A549 (cell line): ENCODE data around the gene JAG2. TPM values are rescaled to one million over a fixed set of nuclear protein-coding genes. Genes with fewer than 3 reads are reported as not detected.

ENCODE experiments used
- ATAC-seq, 2 experiments: fragments of 200-7000 bp in 1 of 2; fragments of >200 bp in 1 of 2; cut with Nextera tagmentation in 1 of 2; cut with Tn5 transposase in 1 of 2; 3 replicates each; pipeline versions ENCODE4 v1.8.0 to v1.9.1; 2018 to 2020; ENCODE audit warnings: mild to moderate bottlenecking in 1 of 2, moderate library complexity in 1 of 2
- CTCF ChIA-PET: fragments of 300-600 bp; sonication (Branson Sonifier 250); formaldehyde crosslinking; extraction: SDS; loops from one replicate; lab custom pipeline; 2021; ENCODE audit warnings: antibody characterized with exemption, inconsistent platforms; lab: Yijun Ruan, JAX
- POLR2A ChIA-PET: fragments of 350-600 bp; formaldehyde crosslinking; extraction: SDS; loops from one replicate; lab custom pipeline; 2021; ENCODE audit warnings: antibody characterized with exemption, inconsistent platforms; lab: Yijun Ruan, JAX
- DNase-seq, 2 experiments: peaks; one replicate each; pipeline versions ENCODE4 v3.0.0 to v3.0.0-alpha.2; 2011 to 2016; ENCODE audit warnings: low read depth in 1 of 2, low spot score in 1 of 2
- FAIRE-seq: peaks from 2 replicates; lab custom pipeline; 2011; peaks lifted over from hg19 to GRCh38; lab: Jason Lieb, UNC
- H3K27ac ChIP-seq, 2 experiments: fragments of >200 bp; sonication (Bioruptor Twin); formaldehyde crosslinking; 3 replicates each; pipeline ENCODE4 v1.5.1; 2016 to 2017
- H3K4me1 ChIP-seq: fragments of >200 bp; sonication (Bioruptor Twin); formaldehyde crosslinking; 3 replicates; pipeline ENCODE4 v1.6.1; 2016
- H3K4me2 ChIP-seq: fragments of >200 bp; sonication (Bioruptor Twin); formaldehyde crosslinking; 3 replicates; pipeline ENCODE4 v1.6.1; 2016
- H3K4me3 ChIP-seq: fragments of >200 bp; sonication (Bioruptor Twin); formaldehyde crosslinking; 3 replicates; pipeline ENCODE4 v1.5.1; 2016
- H3K9me3 ChIP-seq: fragments of >200 bp; sonication (Bioruptor Twin); formaldehyde crosslinking; 3 replicates; pipeline ENCODE4 v1.6.1; 2016
- CBX8 ChIP-seq: fragments of 200-600 bp; sonication (generic); IDR thresholded peaks from 2 replicates; pipeline ENCODE4 v1.6.1; 2016
- CEBPB ChIP-seq, 2 experiments: fragments of >200 bp in 1 of 2; sonication (Bioruptor Twin) in 1 of 2; formaldehyde crosslinking in 1 of 2; IDR thresholded peaks; 2 replicates each; pipeline ENCODE4 v1.6.1; 2012 to 2016
- CTCF ChIP-seq: fragments of >200 bp; sonication (Bioruptor Twin); formaldehyde crosslinking; IDR thresholded peaks from 3 replicates; pipeline ENCODE4 v1.5.1; 2016
- EHF ChIP-seq: fragments of 250-450 bp; sonication (Bioruptor Pico); IDR thresholded peaks from 2 replicates; pipeline ENCODE4 v1.5.0; 2020; ENCODE audit warnings: mild to moderate bottlenecking
- ESRRA ChIP-seq: fragments of 150-350 bp; IDR thresholded peaks from 2 replicates; pipeline ENCODE4 v1.6.1; 2014; ENCODE audit warnings: mild to moderate bottlenecking, low read length, borderline replicate concordance
- FOSL2 ChIP-seq, 2 experiments: fragments of 450-650 bp in 1 of 2; fragments of >200 bp in 1 of 2; sonication (Bioruptor Twin) in 1 of 2; formaldehyde crosslinking; IDR thresholded peaks; 2 replicates each; pipeline versions ENCODE4 v1.5.0 to v1.6.1; 2016 to 2020; ENCODE audit warnings: mild to moderate bottlenecking in 1 of 2, moderate library complexity in 1 of 2
- FOXS1 ChIP-seq: fragments of 250-450 bp; sonication (Bioruptor Pico); IDR thresholded peaks from 2 replicates; pipeline ENCODE4 v1.5.0; 2020; ENCODE audit warnings: mild to moderate bottlenecking, moderate library complexity
- JUNB ChIP-seq: fragments of >200 bp; sonication (Bioruptor Twin); formaldehyde crosslinking; IDR thresholded peaks from 2 replicates; pipeline ENCODE4 v1.6.1; 2016
- KDM1A ChIP-seq: fragments of 200-600 bp; sonication (generic); IDR thresholded peaks from 2 replicates; pipeline ENCODE4 v1.6.1; 2016; ENCODE audit warnings: low read depth, mild to moderate bottlenecking
- MYC ChIP-seq: IDR thresholded peaks from 2 replicates; pipeline ENCODE4 v1.6.1; 2012; ENCODE audit warnings: mild to moderate bottlenecking, inconsistent platforms, low read length, improper control_type of control experiment, borderline replicate concordance
- RAD21 ChIP-seq, 2 experiments: fragments of >200 bp in 1 of 2; sonication (Bioruptor Twin) in 1 of 2; formaldehyde crosslinking in 1 of 2; IDR thresholded peaks in 1 of 2; conservative IDR thresholded peaks in 1 of 2; 2 replicates in 1 of 2; 3 replicates in 1 of 2; pipeline ENCODE4 v1.6.1; 2012 to 2018; ENCODE audit warnings: inconsistent platforms in 1 of 2
- RCOR1 ChIP-seq: fragments of 150-350 bp; IDR thresholded peaks from 2 replicates; pipeline ENCODE4 v1.6.1; 2014; ENCODE audit warnings: antibody characterized with exemption, low read length, low read depth
- SMC3 ChIP-seq: fragments of >200 bp; sonication (Bioruptor Twin); formaldehyde crosslinking; IDR thresholded peaks from 3 replicates; pipeline ENCODE4 v1.6.1; 2018; ENCODE audit warnings: inconsistent platforms
- SREBF2 ChIP-seq: fragments of 450-650 bp; IDR thresholded peaks from 2 replicates; pipeline ENCODE4 v1.6.1; 2014; ENCODE audit warnings: mild to moderate bottlenecking, moderate library complexity
- TP53 ChIP-seq: fragments of 250-450 bp; sonication (Bioruptor Pico); IDR thresholded peaks from 2 replicates; pipeline ENCODE4 v1.5.0; 2021; ENCODE audit warnings: mild to moderate bottlenecking, moderate library complexity
- ZSCAN20 ChIP-seq: fragments of 250-450 bp; sonication (Bioruptor Pico); IDR thresholded peaks from 2 replicates; pipeline ENCODE4 v1.8.0; 2022; ENCODE audit warnings: mild to moderate bottlenecking, moderate library complexity
- WGBS: methylation state at CpG from one replicate; pipeline ENCODE4 v1.1.6; 2017; ENCODE audit errors: missing lambda C conversion rate; 5-methylcytosine and 5-hydroxymethylcytosine counted together
- polyA plus RNA-seq, 4 experiments: library from polyadenylated mRNA; depleted of rRNA in 3 of 4; stranded (reverse); fragments of >200 nt; fragmentation: RNase III in 1 of 4; extraction: RNeasy Plus Mini Kit Qiagen cat#74134 plus additional on column Dnase treatment in 1 of 4; gene quantifications; 2 replicates in 3 of 4; 3 replicates in 1 of 4; pipeline ENCODE4 v1.2.3, GENCODE V29; 2011 to 2017
- TF ChIP-seq, protein P1 (sequence below): IDR thresholded peaks from 2 replicates; pipeline ENCODE4 v1.6.1; 2012; ENCODE audit warnings: low read depth, borderline replicate concordance
- TF ChIP-seq, protein P2 (sequence below): fragments of >200 bp; sonication (Bioruptor Twin); formaldehyde crosslinking; IDR thresholded peaks from 2 replicates; pipeline ENCODE4 v1.6.1; 2016
- TF ChIP-seq, protein P3 (sequence below): IDR thresholded peaks from 2 replicates; pipeline ENCODE4 v1.6.1; 2012
- TF ChIP-seq, protein P4 (sequence below): fragments of 200-600 bp; sonication (generic); IDR thresholded peaks from 2 replicates; pipeline ENCODE4 v1.6.1; 2016; ENCODE audit warnings: antibody characterized with exemption, mild to moderate bottlenecking, moderate library complexity

JAG2 gene
- polyA plus RNA-seq, 2 of the 4 experiments (the other 2 are of a cell fraction): 5.9 to 20.4 TPM

DNA sequence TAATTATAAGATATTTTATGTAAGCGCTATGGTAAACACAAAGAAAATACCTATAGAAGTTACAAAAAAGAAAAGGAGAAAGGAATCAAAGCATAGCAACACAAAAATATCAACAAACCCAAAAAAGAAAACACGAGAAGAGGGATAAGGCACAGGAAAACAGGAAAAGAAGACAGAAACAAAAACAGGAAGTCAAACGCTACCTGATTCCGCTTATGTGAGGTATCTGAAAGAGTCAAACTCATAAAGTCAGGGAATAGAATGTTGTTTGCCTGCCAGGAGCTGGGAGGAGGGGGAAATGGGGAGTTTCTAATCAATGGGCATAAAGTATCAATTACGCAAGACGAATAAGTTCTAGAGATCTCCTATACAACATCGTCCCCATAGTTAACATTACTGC lies 63.4 kb downstream of the JAG2 start:
- CTCF ChIA-PET: interaction anchor here (0.7 to 2.1 kb wide), 4 partner anchors 10 to 24 kb away, joined by 3 to 10 read pairs (median 4); no protein-coding TSS in a partner anchor
- DNase-seq (no peak), FAIRE-seq (no peak), ATAC-seq (no peak)
- Histone ChIP-seq H3K4me2 (no peak overlapping the region), H3K4me3 (no peak overlapping the region), H3K4me1 (peaks cover 3% of the 10 kb centered on the region; the same call in 2 of the 3 replicates), H3K9me3 (peaks cover under 1% of the 10 kb centered on the region; the same call in 2 of the 3 replicates), H3K27ac (no peak overlapping the region)
- POLR2A ChIA-PET: no interaction called here
- TF ChIP-seq CEBPB (IDR thresholded peaks at IDR 0.05): 0 out of 4 replicates have a peak, but pooled peaks of 1 of the 2 experiments have one; percentile 16
- TF ChIP-seq, protein P1, sequence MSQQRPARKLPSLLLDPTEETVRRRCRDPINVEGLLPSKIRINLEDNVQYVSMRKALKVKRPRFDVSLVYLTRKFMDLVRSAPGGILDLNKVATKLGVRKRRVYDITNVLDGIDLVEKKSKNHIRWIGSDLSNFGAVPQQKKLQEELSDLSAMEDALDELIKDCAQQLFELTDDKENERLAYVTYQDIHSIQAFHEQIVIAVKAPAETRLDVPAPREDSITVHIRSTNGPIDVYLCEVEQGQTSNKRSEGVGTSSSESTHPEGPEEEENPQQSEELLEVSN: no peak
- WGBS: 72% methylated on average over 7 of the region's 7 CpGs

DNA sequence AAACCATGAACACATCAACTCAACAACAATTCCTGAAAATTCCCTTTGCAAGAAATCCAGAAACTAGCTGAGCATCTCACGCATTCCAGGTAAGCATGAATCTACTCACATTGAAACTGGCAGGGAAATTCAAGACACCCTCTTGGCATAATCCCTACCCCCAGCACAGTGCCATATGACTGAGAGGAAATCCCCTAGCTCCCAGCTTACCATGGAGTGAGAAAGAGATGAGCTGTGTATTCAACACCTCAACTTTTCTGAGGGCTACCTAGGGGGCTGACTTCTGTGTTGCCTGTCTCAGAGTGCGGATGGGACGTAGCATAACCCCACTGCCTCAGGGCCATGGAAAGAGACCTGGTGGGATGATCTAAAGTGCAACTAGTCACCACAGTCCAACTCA lies 65.7 kb downstream of the JAG2 start:
- Histone ChIP-seq H3K4me2 (no peak overlapping the region), H3K27ac (no peak overlapping the region), H3K4me3 (no peak overlapping the region)
- ATAC-seq: 0 out of 6 replicates have a peak, but pooled peaks of 1 of the 2 experiments have one; percentile 24
- TF ChIP-seq KDM1A: no peak
- TF ChIP-seq RAD21 (conservative IDR thresholded peaks at IDR 0.05 in 1 of 2, IDR thresholded peaks at IDR 0.05 in 1 of 2): no peak
- no peak for TF ChIP-seq JUNB
- no peak for TF ChIP-seq EHF (CRISPR knock-in tag)
- no peak for TF ChIP-seq RCOR1
- no peak for TF ChIP-seq SMC3
- TF ChIP-seq, protein P2, sequence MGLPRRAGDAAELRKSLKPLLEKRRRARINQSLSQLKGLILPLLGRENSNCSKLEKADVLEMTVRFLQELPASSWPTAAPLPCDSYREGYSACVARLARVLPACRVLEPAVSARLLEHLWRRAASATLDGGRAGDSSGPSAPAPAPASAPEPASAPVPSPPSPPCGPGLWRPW: no peak
- TF ChIP-seq SREBF2: no peak
- no peak for TF ChIP-seq MYC
- TF ChIP-seq ESRRA: no peak
- TF ChIP-seq, protein P3, sequence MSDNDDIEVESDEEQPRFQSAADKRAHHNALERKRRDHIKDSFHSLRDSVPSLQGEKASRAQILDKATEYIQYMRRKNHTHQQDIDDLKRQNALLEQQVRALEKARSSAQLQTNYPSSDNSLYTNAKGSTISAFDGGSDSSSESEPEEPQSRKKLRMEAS: no peak
- no peak for TF ChIP-seq ZSCAN20
- TF ChIP-seq FOXS1 (CRISPR knock-in tag): no peak
- no peak for TF ChIP-seq CBX8
- TF ChIP-seq CTCF: no peak
- no peak for TF ChIP-seq TP53 (CRISPR knock-in tag)
- no peak for TF ChIP-seq FOSL2 (IDR thresholded peaks at IDR 0.05)
- no peak for TF ChIP-seq FOSL2 (CRISPR knock-in tag; IDR thresholded peaks at IDR 0.05)
- TF ChIP-seq, protein P4, sequence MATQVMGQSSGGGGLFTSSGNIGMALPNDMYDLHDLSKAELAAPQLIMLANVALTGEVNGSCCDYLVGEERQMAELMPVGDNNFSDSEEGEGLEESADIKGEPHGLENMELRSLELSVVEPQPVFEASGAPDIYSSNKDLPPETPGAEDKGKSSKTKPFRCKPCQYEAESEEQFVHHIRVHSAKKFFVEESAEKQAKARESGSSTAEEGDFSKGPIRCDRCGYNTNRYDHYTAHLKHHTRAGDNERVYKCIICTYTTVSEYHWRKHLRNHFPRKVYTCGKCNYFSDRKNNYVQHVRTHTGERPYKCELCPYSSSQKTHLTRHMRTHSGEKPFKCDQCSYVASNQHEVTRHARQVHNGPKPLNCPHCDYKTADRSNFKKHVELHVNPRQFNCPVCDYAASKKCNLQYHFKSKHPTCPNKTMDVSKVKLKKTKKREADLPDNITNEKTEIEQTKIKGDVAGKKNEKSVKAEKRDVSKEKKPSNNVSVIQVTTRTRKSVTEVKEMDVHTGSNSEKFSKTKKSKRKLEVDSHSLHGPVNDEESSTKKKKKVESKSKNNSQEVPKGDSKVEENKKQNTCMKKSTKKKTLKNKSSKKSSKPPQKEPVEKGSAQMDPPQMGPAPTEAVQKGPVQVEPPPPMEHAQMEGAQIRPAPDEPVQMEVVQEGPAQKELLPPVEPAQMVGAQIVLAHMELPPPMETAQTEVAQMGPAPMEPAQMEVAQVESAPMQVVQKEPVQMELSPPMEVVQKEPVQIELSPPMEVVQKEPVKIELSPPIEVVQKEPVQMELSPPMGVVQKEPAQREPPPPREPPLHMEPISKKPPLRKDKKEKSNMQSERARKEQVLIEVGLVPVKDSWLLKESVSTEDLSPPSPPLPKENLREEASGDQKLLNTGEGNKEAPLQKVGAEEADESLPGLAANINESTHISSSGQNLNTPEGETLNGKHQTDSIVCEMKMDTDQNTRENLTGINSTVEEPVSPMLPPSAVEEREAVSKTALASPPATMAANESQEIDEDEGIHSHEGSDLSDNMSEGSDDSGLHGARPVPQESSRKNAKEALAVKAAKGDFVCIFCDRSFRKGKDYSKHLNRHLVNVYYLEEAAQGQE: no peak
- TF ChIP-seq, all 56 proteins: peak for 0
- CTCF ChIA-PET: interaction anchor here (1.0 to 1.5 kb wide), 3 partner anchors 9 to 13 kb away, joined by 3 to 6 read pairs (median 3); no protein-coding TSS in a partner anchor
- Histone ChIP-seq H3K4me1 (no peaks in the 10 kb centered on the region; the same call in 2 of the 3 replicates), H3K9me3 (peaks cover 20% of the 10 kb centered on the region)
- 96% methylated on average over 3 of the region's 3 CpGs for WGBS
- POLR2A ChIA-PET: interaction anchor here (0.9 kb wide), 1 partner anchor 9 kb away, joined by 3 read pairs; no protein-coding TSS in a partner anchor
- DNase-seq (no peak), FAIRE-seq (no peak)
